ENCODE measurements around the gene CIB2. TPM values are rescaled to one million over a fixed set of nuclear protein-coding genes. Genes with fewer than 3 reads are reported as not detected.

CIB2 gene
- total and polyA plus RNA-seq, 2 experiments from 2014 or later, result 40.5 to 48.9 TPM

- H3K27me3 ChIP-seq, result no peaks in the 10 kb centered on the region
- no peak overlapping the region for H3K4me3 ChIP-seq
- H3K79me2 ChIP-seq, result peaks cover 12% of the 10 kb centered on the region
- no peaks in the 10 kb centered on the region for H4K20me1 ChIP-seq (ENCODE audit: insufficient read depth, poor library complexity, severe bottlenecking)
- TF ChIP-seq EZH2 (IDR thresholded peaks at IDR 0.05; ENCODE audit: borderline replicate concordance), result no peak
- TF ChIP-seq CTCF (IDR thresholded peaks at IDR 0.05; ENCODE audit: poor library complexity), result no peak
- TF ChIP-seq EZH2phosphoT487 (IDR thresholded peaks at IDR 0.05; ENCODE audit: low read depth, severe bottlenecking, unreplicated experiment), result no peak
- H3K27ac ChIP-seq, result no peak overlapping the region
- no peak overlapping the region for H2AFZ ChIP-seq
- DNase-seq (ENCODE audit: low spot score), result no peak
- no peak overlapping the region for H3K4me2 ChIP-seq
- no peaks in the 10 kb centered on the region for H3K4me1 ChIP-seq (ENCODE audit: insufficient read depth)
- WGBS (ENCODE audit: low lambda C conversion rate, missing lambda C conversion rate), result 93% methylated on average over 3 of the region's 3 CpGs
- no peaks in the 10 kb centered on the region for H3K9me3 ChIP-seq (ENCODE audit: low read depth)
- H3K9me2 ChIP-seq (replicated peaks; ENCODE audit: insufficient read depth), result no peaks in the 10 kb centered on the region
- peaks cover 11% of the 10 kb centered on the region for H3K36me3 ChIP-seq (replicated peaks; ENCODE audit: insufficient read depth, low read depth)
Observed at GRCh38 chr15:78159395-78159794, 28.1 kb upstream of the CIB2 start.

- 25% methylated on average over 2 of the region's 2 CpGs for WGBS (ENCODE audit: low lambda C conversion rate, missing lambda C conversion rate)
Observed at GRCh38 chr15:78157203-78157602, 26.0 kb upstream of the CIB2 start.

GRCh38 chr15:78156653-78157052, 25.4 kb upstream of the CIB2 start:
- WGBS (ENCODE audit: low lambda C conversion rate, missing lambda C conversion rate), result 69% methylated on average over 1 of the region's 1 CpG
- peaks cover 39% of the 10 kb centered on the region for H3K79me2 ChIP-seq
- no peak overlapping the region for H3K4me2 ChIP-seq
- H4K20me1 ChIP-seq (ENCODE audit: insufficient read depth, poor library complexity, severe bottlenecking), result no peaks in the 10 kb centered on the region
- H3K4me1 ChIP-seq (ENCODE audit: insufficient read depth), result no peaks in the 10 kb centered on the region
- no peak for TF ChIP-seq EZH2phosphoT487 (IDR thresholded peaks at IDR 0.05; ENCODE audit: low read depth, severe bottlenecking, unreplicated experiment)
- no peak for TF ChIP-seq EZH2 (IDR thresholded peaks at IDR 0.05; ENCODE audit: borderline replicate concordance)
- no peak for TF ChIP-seq CTCF (IDR thresholded peaks at IDR 0.05; ENCODE audit: poor library complexity)
- H3K27ac ChIP-seq, result no peak overlapping the region
- H3K9me3 ChIP-seq (ENCODE audit: low read depth), result no peaks in the 10 kb centered on the region
- no peaks in the 10 kb centered on the region for H3K9me2 ChIP-seq (replicated peaks; ENCODE audit: insufficient read depth)
- no peaks in the 10 kb centered on the region for H3K27me3 ChIP-seq
- no peak overlapping the region for H2AFZ ChIP-seq
- no peak for DNase-seq (ENCODE audit: low spot score)
- no peak overlapping the region for H3K4me3 ChIP-seq
- H3K36me3 ChIP-seq (replicated peaks; ENCODE audit: insufficient read depth, low read depth), result peaks cover 6% of the 10 kb centered on the region

More at GRCh38 chr15:78157203-78157602, 26.0 kb upstream of the CIB2 start:
- H3K4me1 ChIP-seq (ENCODE audit: insufficient read depth), result no peaks in the 10 kb centered on the region
- no peak overlapping the region for H3K27ac ChIP-seq
- H3K79me2 ChIP-seq, result peaks cover 34% of the 10 kb centered on the region
- no peaks in the 10 kb centered on the region for H4K20me1 ChIP-seq (ENCODE audit: insufficient read depth, poor library complexity, severe bottlenecking)
- TF ChIP-seq CTCF (IDR thresholded peaks at IDR 0.05; ENCODE audit: poor library complexity) (no peak), EZH2 (IDR thresholded peaks at IDR 0.05; ENCODE audit: borderline replicate concordance) (no peak), EZH2phosphoT487 (IDR thresholded peaks at IDR 0.05; ENCODE audit: low read depth, severe bottlenecking, unreplicated experiment) (no peak)
- H3K36me3 ChIP-seq (replicated peaks; ENCODE audit: insufficient read depth, low read depth), result peaks cover 6% of the 10 kb centered on the region
- H3K4me2 ChIP-seq, result no peak overlapping the region
- no peak overlapping the region for H3K4me3 ChIP-seq
- H3K9me3 ChIP-seq (ENCODE audit: low read depth), result no peaks in the 10 kb centered on the region
- H2AFZ ChIP-seq, result no peak overlapping the region
- no peaks in the 10 kb centered on the region for H3K27me3 ChIP-seq
- no peak for DNase-seq (ENCODE audit: low spot score)
- H3K9me2 ChIP-seq (replicated peaks; ENCODE audit: insufficient read depth), result no peaks in the 10 kb centered on the region
